ENCODE results near the gene PLCD1.
A peak's percentile ranks its signal among the peaks of the same experiment; 100 is the strongest.

The PLCD1 gene

GRCh38 chr3:37968199-37968598, 61.2 kb downstream of the PLCD1 start:
- TF ChIP-seq JUND (IDR thresholded peaks at IDR 0.05; ENCODE audit: low read depth) = no peak
- in situ Hi-C loops (cut with HindIII; ENCODE audit: low pct_unique_long_range_greater_than_20kb, low sequenced_read_pairs) = no loop called here
- no peak for DNase-seq (ENCODE audit: low read depth in 1 of 2, low spot score in 1 of 2)

GRCh38 chr3:37967260-37967881, 62.1 kb downstream of the PLCD1 start:
- peak; percentile 66 to 85 for DNase-seq (ENCODE audit: low read depth in 1 of 2, low spot score in 1 of 2)
- no peak for TF ChIP-seq JUND (IDR thresholded peaks at IDR 0.05; ENCODE audit: low read depth)
- in situ Hi-C loops (cut with HindIII; ENCODE audit: low pct_unique_long_range_greater_than_20kb, low sequenced_read_pairs) = no loop called here

GRCh38 chr3:37964716-37965115, 64.7 kb downstream of the PLCD1 start:
- DNase-seq (ENCODE audit: low read depth in 1 of 2, low spot score in 1 of 2) = peak in 1 of 2 experiments; percentile 84
- in situ Hi-C loops (cut with HindIII; ENCODE audit: low pct_unique_long_range_greater_than_20kb, low sequenced_read_pairs) = no loop called here
- no peak for TF ChIP-seq JUND (IDR thresholded peaks at IDR 0.05; ENCODE audit: low read depth)

GRCh38 chr3:37964146-37964545, 65.3 kb downstream of the PLCD1 start:
- no peak for TF ChIP-seq JUND (IDR thresholded peaks at IDR 0.05; ENCODE audit: low read depth)
- in situ Hi-C loops (cut with HindIII; ENCODE audit: low pct_unique_long_range_greater_than_20kb, low sequenced_read_pairs) = no loop called here
- DNase-seq (ENCODE audit: low read depth in 1 of 2, low spot score in 1 of 2) = no peak

GRCh38 chr3:37963635-37964034, 65.8 kb downstream of the PLCD1 start:
- DNase-seq (ENCODE audit: low read depth in 1 of 2, low spot score in 1 of 2) = no peak
- TF ChIP-seq JUND (IDR thresholded peaks at IDR 0.05; ENCODE audit: low read depth) = no peak
- in situ Hi-C loops (cut with HindIII; ENCODE audit: low pct_unique_long_range_greater_than_20kb, low sequenced_read_pairs) = no loop called here

GRCh38 chr3:37963016-37963415, 66.4 kb downstream of the PLCD1 start:
- no peak for TF ChIP-seq JUND (IDR thresholded peaks at IDR 0.05; ENCODE audit: low read depth)
- no peak for DNase-seq (ENCODE audit: low read depth in 1 of 2, low spot score in 1 of 2)
- in situ Hi-C loops (cut with HindIII; ENCODE audit: low pct_unique_long_range_greater_than_20kb, low sequenced_read_pairs) = no loop called here

GRCh38 chr3:37961622-37962431, 67.6 kb downstream of the PLCD1 start:
- in situ Hi-C loops (cut with HindIII; ENCODE audit: low pct_unique_long_range_greater_than_20kb, low sequenced_read_pairs) = no loop called here

GRCh38 chr3:37957539-37957936, 71.9 kb downstream of the PLCD1 start:
- no peak for DNase-seq (ENCODE audit: low read depth in 1 of 2, low spot score in 1 of 2)
- no peak for TF ChIP-seq JUND (IDR thresholded peaks at IDR 0.05; ENCODE audit: low read depth)
- in situ Hi-C loops (cut with HindIII; ENCODE audit: low pct_unique_long_range_greater_than_20kb, low sequenced_read_pairs) = no loop called here

More at GRCh38 chr3:37961622-37962431, 67.6 kb downstream of the PLCD1 start:
- TF ChIP-seq JUND (IDR thresholded peaks at IDR 0.05; ENCODE audit: low read depth) = no peak
- no peak for DNase-seq (ENCODE audit: low read depth in 1 of 2, low spot score in 1 of 2)
